ENCODE data around the gene FGF14. TPM values are rescaled to one million over a fixed set of nuclear protein-coding genes. Genes with fewer than 3 reads are reported as not detected.

FGF14 gene
- polyA plus RNA-seq, 4 donors, result 1.0 to 1.6 (median 1.1) TPM

DNA sequence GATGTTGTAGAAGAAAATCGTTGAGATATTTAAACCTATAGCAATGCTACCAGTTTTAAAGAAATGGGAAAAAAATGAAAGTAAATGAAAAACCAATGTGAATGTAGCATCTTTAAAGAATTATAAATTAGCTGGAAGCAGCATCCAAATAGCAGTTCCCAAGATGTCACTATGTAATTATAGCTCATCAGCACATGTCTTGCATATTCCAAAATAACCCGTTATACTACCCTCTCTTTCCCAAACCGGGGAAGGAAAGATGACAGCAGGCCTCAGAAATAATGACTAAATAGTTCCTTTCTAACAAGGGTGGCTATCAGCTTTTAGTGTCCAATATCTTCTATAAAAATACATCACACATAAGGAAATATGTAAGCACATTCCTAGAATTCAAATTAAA lies 140.5 kb downstream of the FGF14 start:
- DNase-seq (ENCODE audit: low read depth in 4 of 4, low spot score in 2 of 4), result no peak

DNA sequence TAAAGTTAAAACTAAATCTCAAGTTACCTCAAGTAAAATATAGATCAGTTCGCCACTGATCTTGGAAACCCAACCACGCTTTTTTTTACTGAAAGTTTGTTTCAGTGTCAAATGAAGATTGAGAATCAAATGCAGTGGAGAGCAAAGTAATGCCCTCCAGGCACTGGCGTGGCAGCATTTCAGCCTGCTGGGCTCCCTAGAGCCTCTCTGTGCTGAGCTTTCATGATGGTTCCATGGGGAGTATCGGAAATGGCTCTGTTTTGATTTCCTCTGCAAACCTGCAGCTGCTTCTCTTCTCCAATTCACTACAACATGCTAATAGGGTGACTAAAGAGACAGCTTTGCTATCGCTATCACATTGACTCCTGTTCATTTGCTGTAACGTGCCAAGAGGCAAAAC lies 141.6 kb downstream of the FGF14 start:
- DNase-seq (ENCODE audit: low read depth in 4 of 4, low spot score in 2 of 4), result no peak

DNA sequence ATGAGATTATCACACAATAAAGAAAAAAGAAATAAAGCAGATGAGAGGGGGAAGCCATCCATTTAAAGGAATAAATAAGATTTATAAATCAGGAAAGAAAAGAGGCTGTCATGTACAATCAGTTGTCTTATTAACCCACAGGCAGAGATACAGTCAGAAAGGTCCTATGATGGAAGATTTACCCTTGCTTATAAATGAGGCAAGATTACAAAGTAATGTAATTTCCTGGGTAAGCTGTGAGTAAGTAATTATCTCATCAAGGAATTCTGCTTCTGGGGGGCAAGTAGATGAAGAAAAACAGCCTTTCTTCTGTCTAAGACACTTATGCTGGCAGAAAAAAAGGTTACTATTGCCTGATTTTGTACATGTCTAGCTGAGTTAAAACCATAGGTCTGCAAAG lies 146.4 kb downstream of the FGF14 start:
- no peak for DNase-seq (ENCODE audit: low read depth in 4 of 4, low spot score in 2 of 4)

DNA sequence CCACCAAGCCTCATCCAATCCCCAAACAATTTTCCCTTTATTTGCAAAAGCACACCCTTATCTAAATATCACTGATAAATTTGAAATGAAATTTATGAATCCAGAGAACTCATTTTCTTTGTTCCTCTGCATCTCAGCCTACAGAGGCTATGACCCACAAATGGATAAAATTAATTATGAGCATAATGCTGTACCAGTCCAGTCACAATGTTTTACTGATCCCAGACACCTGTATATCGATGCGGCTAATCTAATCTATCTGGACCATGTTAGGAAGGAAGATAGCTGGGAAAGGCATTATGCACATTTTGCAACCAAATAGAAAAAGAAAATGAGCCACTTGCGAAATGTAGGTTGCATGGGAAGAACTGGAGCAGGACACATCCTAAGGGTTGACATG lies 150.0 kb downstream of the FGF14 start:
- DNase-seq (ENCODE audit: low read depth in 4 of 4, low spot score in 2 of 4), result no peak

DNA sequence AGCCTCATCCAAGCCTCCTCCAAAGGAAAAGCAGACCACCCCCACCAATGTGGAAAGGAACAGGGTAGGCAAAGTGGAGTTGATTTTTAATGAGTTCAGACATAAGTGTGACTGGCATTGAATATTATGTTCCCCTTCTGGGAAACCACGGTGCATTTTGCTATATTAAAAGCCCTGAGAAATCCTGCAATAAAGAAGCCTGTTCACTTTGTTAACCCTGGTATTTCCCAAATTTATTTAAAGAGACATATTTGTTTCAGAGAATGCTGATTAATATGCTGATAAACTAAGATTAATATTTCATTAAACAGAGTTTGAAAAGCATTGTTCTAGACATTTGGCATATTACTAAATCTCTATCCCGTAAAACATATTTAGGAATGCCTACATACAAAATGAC lies 151.4 kb downstream of the FGF14 start:
- no peak for DNase-seq (ENCODE audit: low read depth in 4 of 4, low spot score in 2 of 4)

DNA sequence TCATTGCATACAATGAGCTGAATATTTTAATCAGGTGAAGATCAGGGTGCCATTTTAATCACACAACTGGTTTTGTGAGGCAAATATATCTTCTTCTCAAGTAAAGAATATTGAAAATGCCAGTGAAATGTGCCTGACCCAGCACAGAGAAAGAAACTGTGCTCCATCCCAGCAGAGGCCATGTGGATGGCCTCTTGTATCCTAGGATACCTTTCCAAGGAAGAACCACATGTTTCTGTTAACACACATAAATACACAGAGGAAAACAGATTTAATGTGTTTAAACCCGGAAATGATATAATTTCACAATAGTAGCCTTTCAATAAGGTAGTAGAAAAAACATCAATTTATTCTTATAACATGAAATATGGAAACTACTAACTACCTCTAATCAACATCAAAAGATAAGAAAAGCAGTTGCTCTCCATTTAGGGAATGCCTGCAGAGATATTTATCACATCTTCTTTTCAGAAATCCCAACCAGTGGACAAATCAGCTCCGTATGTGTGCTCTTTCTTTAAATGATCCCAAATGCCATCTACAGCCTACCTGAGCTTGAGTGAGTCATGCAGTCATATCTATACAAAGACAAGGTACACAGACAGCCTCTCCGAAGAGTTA lies 157.1 kb downstream of the FGF14 start:
- DNase-seq (ENCODE audit: low read depth in 4 of 4, low spot score in 2 of 4), result no peak

DNA sequence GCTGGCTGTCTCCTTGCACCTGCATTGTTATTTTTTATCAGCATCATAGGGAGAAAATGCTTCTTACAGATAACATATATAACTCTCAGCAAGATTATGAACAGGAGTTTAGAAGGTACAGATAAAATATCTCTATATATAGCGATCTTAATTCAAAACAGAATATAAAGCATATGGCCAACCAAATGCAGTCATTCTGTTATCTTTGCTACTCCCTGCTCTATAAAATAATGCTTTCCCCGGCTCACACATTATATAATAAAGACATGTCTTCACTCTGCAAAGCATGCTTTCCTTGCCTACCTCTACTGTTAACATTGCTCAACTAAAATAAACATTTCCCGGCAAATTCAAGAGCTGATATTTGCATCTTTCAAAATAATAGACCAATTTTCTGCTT lies 161.7 kb downstream of the FGF14 start:
- no peak for DNase-seq (ENCODE audit: low read depth in 4 of 4, low spot score in 2 of 4)

DNA sequence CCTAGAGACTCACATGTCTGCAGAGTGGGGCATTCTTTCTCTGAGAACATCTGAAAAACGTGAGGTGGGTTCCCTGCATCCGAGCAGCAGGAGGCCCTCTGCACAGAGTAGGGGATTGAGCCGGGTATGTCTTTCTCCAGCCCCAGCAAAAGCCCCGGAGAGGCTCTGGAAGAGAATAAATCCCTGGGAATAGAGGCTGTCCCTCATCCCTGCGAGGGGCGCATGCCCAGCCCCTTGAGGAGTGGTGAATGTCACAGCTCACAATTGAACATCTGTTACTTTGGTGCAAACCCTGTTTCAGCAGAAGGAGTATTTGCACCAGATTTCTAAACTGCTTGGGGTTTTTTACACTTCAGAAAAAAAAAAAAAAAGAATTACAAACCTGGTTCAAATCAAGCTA lies 164.6 kb downstream of the FGF14 start:
- no peak for DNase-seq (ENCODE audit: low read depth in 4 of 4, low spot score in 2 of 4)

DNA sequence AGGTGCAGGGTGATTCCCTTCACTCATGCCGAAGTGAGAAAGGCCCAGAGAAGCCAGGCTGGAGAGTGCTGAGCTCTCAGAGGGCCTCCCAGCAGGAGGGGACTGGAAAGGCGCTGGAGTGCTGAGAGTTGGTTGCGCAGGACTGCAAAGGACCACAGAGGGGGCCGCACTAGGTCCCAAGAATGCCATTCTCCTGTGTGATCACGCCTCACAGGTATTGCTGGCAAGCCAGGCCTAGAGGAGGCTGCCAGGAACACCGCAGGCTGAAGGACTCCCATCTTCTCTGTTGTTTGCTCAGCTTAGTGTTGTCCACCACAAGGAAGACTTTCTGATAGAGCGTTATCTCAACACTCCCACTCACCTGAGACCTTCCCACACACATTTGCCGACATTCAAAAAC lies 165.0 kb downstream of the FGF14 start:
- DNase-seq (ENCODE audit: low read depth in 4 of 4, low spot score in 2 of 4), result no peak

DNA sequence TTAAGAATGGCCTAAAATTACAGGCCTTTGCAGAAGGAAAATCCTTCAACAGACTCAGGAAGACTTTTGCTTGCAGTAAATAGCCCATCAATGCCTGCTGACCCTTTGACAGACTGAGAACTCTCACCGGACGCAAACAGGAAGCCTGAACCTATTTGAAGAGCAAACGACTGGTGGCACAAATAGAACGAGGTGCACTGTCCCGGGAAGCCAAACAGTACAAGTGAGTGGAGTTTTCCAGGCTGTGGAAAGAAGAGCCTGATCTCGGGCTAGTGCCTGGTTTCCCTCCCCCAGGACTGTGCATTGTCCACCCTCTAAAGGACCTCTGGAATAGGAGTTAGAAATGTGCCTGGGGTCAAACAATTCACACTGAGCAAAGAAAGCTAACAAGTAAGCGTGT lies 165.5 kb downstream of the FGF14 start:
- no peak for DNase-seq (ENCODE audit: low read depth in 4 of 4, low spot score in 2 of 4)

DNA sequence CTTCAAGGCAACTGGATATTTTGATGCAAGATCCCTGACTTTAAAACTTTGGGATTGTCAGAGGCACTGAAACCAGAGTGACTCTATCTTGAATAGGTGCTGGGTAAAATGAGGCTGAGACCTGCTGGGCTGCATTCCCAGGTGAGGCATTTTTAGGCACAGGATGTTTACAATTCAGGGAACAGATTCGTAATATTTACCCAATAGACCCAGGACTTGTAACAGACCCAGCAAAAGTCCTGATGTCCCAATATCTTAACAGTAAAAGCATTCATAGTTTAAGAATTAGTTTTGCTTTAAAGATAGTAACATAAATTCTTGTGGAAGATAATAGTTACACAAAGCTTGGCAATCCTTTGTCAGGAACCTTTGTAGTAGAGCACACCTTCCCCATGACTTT lies 166.2 kb downstream of the FGF14 start:
- no peak for DNase-seq (ENCODE audit: low read depth in 4 of 4, low spot score in 2 of 4)

DNA sequence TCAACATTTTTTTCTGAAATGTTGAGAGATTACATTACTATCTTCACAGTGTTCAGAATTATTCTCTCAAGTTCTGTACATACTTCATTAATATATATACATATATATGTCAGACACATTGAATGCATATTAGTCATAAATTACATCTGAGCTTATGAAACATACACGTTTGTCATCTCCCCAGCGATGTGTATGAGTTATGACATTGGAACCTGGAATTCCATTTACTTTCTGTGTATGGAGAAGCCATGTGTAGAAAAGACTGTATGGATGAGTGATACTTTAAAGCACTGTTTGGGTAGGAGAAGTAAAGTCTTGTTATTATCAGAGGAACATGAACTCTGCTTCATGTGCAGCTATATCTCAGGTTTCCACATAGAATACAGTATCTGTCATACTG lies 167.2 kb downstream of the FGF14 start:
- DNase-seq (ENCODE audit: low read depth in 4 of 4, low spot score in 2 of 4), result no peak

DNA sequence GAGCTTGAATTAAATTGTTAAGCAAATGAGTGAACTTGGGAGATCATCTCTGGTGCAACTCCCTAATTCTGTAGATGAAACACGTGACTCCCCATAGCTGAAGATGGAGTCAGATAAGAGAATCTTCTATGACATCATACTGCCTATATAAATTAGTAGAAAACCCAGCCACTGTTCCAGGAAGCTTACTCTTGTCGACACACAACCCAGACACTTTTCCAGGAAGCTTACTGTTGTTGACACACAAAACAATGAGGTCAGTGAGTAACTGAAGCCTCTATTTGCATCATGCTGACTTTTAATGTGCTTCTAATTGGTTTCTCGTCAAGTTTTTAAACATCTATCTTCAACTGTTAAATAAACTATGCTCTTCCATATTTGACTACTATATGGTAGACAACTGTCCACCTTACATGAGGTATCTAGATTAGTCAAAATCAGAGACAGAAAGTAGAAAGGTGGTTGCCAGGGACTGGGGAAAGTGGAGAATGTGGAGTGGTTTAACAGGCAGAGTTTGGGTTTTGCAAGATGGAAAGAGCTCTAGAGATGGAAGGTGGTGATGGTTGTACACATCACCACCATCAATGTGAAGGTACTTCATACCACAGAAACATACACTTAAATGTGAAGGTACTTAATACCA lies 168.2 kb downstream of the FGF14 start:
- no peak for DNase-seq (ENCODE audit: low read depth in 4 of 4, low spot score in 2 of 4)

DNA sequence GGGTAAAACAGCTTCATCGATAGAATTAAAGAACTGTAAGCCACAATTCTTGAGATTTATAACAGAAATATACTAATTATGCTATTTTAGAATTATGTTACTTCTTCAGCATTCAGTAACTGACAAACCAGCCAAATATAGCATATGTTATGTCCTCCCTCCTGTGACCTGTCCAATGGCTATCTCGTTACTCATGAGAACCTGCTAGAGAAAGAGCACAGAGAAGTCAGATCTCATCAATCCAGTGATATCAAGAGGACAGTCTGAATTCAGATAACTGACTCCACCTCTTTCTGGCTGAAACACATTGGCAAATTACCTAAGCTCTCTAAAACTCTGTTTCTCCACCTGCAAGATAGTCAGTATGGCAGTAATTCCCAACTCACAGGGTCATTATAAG lies 170.4 kb downstream of the FGF14 start:
- no peak for DNase-seq (ENCODE audit: low read depth in 4 of 4, low spot score in 2 of 4)

DNA sequence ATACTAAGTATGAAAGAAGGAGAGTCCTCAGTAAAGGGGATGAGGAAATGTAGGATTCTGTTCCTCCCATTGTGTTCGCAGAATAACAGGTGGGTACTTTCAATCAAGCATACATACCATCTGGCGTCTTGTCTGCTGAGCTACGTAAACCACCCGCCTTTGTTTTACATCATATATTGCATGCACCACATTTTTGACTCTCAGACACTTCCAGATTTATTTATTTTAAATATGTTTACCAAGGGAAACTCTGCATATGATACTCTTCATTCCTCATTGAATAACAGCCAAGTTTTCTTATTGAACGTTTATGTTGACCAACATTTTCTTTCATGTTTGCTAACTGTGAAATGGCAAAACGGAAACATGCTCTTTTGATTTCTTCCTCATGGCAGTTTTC lies 174.1 kb downstream of the FGF14 start:
- DNase-seq (ENCODE audit: low read depth in 4 of 4, low spot score in 2 of 4), result no peak

DNA sequence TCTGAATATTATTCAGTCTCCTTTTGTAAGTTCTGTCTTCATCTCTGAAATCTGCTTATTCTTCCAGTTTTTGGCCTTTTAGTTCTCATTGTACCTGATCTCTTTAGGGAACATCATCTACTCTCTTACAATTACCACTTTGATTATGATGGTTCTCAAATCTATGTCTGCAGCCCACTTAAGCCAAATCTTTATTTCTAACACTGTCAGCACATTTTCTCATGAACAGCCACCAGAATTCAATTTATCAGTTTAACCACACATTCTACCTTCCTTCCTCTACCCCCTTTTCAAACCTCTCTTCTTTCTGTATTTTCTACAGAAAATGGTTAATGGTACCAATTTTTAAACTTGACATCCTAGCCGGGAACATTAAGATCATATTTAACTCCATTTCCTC lies 175.3 kb downstream of the FGF14 start:
- no peak for DNase-seq (ENCODE audit: low read depth in 4 of 4, low spot score in 2 of 4)

DNA sequence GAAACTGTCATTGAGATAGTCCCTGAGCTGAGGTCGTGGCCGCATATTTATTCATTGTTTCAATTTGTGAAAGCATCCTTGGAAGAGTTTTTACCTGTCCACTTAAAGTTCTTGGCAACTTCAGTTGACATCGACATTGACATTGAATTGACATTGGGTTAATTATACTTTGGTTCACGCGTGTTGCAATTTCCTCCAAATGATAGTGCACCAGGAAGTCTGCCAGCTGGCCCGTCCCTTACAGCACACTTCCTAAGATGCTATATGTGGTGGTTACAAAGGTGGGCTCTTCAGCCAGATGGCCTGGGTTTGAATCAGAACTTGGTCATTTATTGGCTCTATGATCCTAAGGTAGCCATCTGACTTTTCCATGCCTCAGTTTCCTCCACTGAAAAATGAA lies 176.0 kb downstream of the FGF14 start:
- no peak for DNase-seq (ENCODE audit: low read depth in 4 of 4, low spot score in 2 of 4)

DNA sequence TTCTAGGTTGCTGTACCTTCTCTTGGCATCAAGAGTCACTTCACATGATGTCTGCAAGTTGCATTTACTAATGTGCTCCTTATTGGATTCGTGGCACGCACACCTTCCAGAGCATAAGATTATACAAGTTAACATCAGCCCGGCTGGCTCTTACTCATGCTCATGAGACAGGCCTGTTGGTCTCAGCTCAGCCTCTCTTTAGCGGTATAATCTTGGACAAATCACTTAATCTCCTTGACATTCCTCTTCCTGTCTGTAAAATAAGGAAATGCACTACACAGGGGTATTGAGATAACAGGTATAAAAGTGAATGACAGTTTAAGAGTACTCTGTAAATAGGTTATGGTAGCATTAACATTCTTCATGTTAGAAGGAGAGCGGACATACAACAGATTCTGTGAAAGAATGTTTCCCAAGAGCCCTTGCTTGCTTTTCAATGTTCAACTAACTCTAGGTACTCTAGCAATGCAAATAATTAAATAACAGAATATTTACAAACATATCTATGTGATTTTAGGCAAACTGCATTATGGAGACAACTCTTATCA lies 181.1 kb downstream of the FGF14 start:
- no peak for DNase-seq (ENCODE audit: low read depth in 4 of 4, low spot score in 2 of 4)

DNA sequence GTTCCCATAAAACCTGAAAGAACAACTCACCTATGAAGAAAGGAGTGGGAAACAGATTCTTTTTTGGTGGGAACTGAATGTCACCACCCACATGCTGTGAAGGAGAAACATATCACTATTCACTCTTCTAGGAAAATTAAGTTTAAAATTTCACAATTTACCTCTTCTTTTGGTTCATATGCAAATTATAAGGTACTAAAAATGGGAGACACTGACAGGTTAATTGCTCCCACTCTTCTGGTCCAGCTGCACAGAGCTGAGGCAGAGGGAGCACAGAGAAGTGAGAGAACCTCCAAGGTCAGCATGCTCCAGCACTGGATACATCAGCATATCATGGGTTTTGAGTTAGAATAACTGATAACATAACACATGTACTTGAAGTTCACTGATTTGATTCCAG lies 186.9 kb downstream of the FGF14 start:
- no peak for DNase-seq (ENCODE audit: low read depth in 4 of 4, low spot score in 2 of 4)

DNA sequence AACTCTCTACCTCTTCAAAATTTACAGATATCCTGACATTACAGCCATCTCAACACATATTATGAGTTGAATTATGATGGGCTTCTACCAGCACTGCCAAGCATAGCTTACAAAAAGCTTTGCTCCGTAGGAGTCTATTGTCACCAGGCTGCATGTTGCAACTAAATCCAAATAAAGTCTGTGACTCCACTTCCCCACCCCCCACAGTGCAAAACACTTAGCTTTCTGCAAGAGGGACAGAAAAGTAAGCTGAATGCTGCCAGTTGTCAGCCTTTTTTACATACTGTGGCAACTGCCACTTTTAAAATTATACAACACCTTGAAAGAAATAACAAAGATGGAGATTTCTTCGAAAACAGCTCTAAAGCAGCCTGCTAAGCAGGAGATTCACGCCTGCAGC lies 189.1 kb downstream of the FGF14 start:
- no peak for DNase-seq (ENCODE audit: low read depth in 4 of 4, low spot score in 2 of 4)

DNA sequence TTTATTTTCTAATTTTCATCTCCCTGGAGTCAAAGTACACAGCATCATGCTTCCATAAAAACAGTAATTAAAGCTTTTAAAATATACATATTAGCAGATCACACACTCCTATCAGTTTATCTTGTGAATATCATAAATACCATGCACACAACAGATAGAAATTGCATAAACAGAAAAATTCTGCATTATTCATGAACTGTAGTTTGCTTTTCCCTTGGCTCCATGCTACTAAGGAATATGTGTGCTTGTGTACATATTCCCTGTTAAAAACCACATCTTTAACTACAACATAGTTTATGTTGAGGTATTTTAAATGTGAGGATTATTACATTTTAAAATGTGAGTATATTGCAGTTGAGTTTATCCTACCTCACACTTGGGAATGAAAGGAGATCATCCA lies 193.5 kb downstream of the FGF14 start:
- no peak for DNase-seq (ENCODE audit: low read depth in 4 of 4, low spot score in 2 of 4)

DNA sequence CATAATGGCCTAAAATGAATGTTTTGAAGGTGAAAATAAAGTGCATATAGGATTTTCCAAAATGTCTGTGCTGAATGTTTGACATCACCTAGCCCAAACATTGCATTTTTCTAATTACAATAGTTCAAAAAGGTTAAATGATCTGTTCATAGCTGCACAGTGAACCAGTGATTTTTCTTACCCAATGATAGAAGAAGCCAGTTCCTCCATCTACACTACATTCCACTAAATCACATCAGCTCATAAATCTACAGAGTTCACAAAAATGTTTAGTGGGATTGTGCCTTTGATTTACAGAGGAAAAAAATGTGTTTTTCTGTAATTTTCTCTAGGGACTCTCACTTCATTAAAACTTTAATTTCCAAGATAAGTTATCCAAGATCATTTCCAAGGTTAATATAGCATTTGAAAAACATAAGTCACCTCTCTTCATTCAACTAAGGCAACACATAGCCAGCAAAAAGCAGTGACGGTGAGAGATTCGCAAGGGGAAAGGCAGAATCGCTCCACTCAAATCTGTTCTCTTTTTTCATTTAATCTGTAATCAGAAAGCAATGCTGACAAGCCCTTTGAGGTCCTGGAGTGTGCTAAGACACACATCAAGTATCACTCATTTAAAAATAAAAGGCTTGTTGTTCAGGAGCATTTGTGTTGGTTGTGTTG lies 194.0 kb downstream of the FGF14 start:
- no peak for DNase-seq (ENCODE audit: low read depth in 4 of 4, low spot score in 2 of 4)

Data from left renal cortex interstitium (tissue), 4 donors.